NOMO-1 treated with dmso at 0.1 percent for 144 hours (cell line): ENCODE data around the gene SRRM2.

Experiments
- DNase-seq: peaks from one replicate; lab custom pipeline; 2025; ENCODE audit not compliant: unreplicated experiment; lab: John Stamatoyannopoulos, UW

SRRM2 gene

DNA sequence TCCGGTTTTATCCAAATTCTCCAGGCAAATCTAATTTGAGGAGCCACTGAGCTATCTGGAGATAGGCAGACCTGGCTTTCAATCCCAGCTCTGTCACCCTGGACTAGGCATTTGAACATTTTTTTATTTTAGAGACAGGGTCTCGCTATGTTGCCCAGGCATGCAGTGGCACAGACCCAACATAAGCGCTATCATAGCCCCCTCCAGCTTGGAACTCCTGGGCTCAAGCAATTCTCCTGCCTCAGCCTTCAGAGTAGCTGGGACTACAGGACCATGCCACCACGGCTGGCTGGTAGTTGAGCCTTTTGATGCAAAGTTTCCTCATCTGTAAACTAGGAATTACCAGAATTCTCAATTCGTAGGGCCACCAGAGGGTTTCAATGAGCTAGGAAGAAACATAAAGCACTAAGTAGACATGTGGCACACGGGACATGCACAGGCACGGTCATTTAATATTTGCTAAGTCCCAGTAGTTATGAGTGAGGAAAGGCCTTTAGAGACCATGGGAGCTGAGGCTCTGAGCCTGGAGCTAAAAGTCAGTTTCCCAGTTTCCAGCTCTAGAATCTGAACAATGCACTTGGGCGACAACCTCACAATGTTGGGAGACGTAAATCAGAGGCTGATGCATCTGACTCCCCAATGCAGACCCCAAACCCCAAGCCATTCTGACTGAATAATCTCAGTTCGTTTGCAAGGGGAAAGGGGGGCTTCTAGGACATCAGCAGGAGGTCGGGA is 23.5 kb downstream of the SRRM2 start:
- DNase-seq = no peak

DNA sequence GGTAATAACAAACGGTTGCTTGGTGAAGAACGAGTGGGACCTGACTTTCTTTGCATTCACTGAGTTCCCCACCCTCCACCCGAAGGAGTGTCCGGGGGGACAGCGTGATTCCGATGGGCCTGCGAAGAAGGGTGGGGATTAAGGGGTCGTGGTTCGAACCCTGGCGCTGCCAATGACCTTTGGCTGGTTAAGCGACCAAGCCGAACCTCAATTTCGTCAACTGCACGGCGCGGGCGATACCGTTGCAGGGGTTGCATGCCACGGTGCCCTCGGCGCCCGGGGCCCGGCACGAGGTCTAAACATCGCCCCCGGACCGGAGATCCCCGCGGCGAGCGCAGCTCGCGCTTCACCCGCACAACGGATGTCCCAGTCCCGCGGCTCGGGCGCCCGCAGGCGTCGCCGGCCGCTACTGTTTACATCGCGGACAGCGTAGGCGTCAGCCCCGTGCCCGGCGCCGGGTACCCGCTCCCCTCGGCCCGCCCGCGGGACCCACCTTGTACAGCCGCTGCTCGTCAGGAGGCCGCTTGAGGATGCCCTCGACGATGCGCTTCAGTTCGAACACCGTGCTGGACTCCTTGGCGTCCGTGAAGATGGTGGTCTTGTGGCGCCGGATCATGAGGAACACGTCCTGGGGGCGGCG is 24.2 kb downstream of the SRRM2 start:
- DNase-seq = no peak

DNA sequence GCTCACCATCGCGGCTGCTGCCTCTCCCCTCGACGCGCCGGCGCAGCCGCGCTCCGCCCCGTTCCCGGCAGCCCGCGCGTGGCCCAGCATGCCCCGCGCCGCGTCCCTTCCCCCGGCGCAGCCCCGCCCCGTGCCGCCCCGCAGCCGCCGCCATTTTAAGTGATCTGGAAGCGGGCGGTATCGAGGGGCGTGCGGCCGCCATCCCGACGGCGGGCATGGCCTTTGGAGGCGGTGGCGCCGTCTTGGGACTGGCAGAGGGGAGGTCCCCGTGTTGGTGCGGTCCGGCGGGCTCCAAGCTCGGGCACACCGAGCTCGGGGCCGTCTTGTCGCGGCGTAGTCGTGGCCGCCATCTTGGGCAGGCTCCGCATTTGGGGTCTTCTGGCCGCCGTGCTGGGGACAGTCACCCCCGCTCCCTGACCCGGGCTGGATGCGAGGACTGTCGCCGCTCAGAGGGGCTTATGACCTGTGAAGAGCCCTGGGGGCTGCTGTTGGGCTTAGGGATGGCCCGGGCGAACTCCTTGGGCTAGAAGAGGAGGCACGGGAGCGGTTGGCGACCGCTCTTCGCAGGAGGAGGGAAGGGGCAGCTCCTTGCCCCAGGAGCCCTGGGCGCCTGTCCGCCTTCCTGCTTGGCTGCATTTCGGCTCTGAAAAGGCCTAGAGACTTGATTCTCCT is 24.9 kb downstream of the SRRM2 start, which contains the start of gene ELOB:
TSS of gene ELOB (minus strand) at position 50 of the 672 bp plus-strand sequence. CDS start at position 9, 41 bp downstream.
- peak; percentile 69 for DNase-seq

DNA sequence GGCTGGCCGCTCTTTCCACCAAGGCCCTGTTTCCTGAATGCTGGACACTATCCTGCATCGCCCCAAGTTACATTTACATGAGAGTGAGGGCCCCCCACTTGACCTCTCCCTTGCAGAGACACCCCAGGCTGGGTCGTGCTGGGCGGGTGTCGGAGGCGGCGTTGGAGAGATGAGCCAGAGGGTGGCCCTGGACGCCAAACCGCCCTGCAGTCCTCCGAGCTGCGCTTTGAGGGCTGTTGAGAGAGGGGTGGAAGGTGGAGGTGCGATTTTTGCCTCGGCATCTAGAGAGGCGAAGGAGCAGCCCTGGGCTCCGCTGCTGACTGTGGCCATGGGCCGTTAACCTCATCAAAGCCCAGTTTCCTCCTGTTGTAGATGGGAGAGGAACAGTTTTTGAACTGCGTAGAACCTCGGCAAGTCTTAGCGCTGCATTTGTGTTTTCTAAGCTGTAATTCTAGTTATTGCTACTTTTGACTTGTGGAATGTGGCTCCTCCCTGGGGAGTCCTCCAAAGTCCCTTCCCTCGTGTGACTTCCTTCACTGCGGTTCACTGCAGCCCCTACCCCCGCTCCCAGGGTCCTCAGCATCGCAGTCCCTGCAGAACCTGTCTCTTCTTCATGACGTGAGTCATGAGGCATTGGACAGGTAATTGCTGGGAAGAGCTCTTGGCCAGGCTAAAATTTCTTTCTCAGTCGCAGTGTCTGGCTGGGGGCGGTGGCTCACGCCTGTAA is 25.6 kb downstream of the SRRM2 start:
- no peak for DNase-seq

DNA sequence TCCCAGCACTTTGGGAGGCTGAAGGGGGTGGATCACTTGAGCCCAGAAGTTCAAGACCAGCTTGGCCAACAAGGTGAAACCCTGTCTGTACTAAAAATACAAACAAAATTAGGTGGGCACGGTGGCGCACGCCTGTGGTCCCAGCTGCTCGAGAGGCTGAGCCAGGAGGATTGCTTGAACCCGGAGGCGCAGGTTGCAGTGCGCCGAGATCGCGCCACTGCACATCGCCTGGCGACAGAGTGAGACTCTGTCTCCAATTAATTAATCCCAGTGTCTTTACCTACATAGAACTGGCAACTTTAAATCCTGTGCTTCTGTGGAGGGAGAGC is 26.2 kb downstream of the SRRM2 start:
- DNase-seq = no peak

DNA sequence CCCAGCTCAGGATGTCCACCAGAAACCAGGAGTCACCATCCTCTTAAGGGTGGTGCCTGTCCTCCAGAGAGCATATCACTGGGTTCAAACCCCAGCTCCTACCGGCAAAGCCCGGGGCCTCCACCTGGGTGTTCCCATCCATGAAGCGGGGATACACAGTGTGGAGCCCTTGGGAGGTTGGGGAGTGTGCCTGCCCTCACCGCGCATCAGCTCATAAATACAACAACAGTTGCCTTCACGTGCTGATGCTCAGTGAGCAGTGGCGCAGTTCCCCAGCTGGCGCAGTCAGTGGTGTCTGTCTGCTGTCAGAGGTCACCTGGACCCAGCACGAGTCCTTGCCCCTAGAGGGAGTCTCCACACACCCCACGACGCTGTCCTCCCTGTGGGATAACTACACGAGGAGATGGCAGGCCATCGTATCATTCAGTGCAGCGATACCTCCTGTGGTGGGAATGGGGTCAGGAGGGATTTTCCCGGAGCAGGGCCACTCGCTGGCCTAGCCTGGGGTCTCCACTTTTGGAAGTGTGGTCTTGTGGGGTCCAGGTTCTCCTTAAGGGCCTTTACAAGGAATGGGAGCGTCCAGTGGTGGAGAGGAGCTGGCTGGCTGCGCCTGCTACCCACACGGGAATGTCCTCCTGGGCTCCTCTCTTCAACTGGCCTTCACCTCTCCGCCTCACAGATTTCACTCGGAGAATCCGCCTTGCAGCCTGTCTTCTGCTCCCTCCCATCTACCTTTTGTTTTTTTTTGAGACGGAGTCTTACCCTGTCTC is 26.9 kb downstream of the SRRM2 start:
- DNase-seq = no peak

DNA sequence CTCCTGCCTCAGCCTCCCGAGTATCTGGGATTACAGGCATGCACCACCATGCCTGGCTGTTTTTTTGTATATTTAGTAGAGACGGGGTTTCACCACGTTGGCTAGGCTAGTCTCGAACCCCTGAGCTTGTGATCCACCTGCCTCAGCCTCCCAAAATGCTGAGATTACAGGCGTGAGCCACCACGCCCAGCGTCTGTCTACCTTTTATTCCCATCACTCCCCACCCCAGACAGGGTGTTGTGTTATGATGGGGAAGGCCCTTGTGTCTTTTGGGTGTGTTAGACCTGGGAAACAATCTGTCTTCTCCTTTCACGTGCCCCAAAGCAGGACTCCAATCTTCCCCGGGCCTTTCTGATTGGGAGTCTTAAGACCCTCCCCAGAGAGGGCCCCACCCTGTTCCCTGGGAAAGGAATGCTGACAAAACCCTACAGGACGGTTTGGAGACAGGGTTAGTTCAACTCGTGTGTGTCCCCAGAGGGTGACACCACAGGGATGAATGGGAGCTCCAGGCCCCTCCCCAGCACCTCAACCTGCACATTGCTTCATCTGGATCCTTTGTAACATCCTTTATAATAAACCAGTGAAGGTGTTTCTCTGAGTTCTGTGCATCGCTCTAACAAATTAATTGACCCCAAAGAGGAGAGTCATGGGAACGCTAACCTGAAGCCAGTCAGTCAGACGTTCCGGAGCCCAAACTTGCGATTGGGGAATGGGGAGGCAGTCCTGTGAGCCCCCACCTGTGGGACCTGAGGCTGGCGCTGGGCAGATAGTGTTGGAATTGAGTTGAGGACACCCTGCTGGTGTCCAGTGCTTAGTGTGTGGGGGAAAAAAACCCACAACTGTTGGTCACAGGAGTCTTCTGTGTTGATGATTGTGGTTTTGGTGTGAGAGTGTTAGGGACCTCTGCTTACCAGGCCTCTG is 27.8 kb downstream of the SRRM2 start:
- no peak for DNase-seq

DNA sequence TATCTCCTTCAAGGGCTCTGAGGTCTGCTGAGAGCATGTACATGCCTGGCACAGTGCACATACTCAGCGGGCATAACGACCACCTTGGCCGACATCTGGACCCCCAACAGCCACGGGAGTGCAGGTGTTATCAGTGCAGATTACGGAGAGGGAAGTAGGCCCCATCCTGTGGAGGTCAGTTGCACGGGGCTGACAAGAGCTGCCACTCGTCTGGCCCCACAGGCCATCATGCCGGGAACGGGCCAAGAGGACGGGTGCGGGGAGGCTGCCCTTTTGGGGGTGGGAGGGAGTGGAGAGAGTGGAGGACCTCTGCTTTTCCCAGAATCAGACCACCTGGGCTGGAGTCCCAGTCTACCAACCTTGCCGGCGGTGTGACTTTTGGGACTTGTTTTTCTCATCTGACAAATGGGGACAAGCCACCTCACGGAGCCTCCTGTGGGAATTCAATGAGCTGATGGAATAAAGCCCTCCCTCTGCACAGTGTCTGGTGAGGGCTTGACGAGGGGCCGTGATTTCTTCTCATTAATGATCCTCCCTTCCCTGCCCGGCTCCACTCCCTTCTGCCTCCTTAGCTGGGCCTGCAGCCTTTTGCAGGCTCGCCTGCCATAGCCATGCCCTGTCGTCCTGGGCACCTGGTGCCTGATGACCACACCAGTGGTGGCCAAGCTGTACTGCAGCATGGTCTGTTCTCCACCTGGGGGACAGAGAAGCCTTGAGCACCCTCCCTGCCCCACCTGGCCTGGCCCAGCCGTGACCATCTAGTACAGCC is 30.3 kb downstream of the SRRM2 start:
- DNase-seq = no peak

DNA sequence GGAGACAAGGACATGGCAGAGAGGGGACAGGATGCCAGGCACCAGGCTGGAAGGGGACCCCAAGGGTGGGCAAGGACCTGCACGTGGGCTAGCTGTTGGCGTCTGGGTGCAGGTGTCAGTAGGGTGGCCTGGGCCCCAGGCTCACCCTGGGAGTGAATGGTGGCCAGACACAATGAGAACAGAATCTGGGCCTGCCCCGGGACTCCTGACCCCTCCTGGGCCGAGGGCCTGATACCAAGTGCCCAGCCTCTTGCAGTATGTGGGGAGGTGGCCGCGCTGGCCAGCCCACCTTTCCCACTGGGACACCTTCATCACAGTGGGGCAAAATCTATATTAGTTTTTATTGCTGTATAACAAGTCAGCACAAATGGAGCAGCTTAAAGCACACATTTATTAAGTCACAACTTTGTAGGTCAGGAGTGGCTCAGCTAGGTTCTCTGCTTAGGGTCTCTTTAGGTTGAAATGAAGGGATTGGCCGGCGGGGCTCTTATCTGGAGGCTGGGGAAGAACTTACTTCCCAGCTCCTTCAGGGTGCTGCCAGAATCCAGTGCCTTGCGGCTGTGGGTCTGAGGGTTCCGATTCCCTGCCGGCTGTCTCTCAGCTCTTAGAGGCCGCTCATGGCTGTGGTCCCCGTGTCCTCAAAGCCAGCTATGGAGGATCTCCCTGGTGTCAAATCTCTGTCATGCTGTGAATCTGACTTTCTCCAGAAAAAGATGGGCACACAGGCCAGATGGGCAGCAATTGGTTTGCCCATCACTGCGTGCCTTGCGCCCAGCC is 31.3 kb downstream of the SRRM2 start:
- no peak for DNase-seq

DNA sequence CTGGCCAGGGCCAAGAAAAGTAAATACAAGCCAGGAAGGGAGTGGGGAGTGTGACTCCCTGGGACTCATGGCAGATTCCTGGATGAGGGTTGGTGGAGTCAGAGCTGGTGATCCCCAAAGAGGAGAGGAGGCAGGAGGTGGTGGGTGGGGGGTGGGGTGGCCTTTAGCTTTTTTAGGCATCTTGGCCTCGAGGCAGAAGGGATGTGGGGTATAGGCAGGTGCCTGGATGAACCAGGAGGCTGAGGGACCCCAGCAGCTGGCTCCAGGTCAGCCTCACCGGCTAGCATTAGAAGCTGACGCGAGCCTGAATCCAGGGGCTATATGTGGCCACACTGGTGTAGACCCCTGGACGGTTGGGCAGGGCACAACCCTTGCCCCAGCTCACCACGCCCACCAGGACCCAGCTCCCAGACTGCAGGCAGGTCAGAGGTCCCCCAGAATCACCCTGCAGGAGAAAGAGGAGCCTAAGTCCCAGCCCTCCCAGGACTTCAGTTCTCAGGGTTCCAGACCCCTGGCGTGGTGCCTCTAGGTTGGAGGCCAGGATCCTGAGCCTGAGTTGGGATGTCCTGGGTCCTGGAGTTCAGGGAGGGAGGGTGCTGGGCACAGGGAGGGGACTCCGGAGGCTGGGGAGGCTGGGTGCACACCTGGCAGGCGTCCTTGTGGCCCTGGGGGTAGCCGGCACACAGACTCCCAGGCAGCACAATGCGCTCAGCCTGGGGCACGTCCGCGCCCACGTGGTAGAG is 32.1 kb downstream of the SRRM2 start:
- no peak for DNase-seq

DNA sequence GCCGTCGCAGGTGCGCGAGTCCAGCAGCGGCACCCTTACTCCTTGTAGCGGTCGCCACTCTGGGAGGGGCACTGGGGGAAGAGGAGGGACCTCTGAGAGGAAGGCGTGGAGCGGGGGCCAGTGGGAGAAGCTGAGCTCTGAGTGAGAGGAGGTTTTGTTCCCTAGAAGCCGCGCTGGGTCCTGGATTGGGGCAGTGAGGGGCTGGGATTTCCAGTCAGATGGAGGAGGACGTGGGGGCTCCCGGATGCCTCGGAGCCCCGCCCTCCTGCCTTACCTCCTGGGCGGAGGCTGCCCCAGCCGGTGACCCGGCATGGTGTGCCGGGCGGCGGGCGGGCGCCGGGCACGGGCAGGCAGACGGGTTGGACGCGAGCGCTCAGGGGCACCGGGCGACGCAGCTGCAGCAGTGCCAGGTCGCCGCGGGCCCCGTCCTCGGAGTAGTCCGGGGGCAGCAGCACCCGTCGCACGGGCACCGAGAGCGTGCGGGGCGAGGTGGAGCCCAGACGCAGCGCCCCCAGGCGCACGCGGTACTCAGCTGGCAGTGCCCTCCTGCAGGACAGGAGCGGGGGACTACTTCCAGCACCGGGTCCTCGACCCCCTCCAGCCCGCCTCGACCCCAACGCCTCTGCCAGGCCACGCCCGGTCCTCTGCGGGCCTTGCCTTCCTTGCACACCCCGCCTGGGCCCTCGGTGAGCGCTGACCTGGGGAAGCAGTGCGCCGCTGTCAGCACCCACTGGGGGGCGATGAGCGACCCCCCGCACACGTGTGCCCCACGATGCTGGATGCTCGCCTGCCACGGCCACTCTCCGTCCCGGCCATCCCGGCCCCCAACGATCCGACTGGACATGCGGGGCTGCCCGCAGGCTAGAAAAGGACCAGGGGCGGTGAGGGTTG is 32.9 kb downstream of the SRRM2 start:
- no peak for DNase-seq

DNA sequence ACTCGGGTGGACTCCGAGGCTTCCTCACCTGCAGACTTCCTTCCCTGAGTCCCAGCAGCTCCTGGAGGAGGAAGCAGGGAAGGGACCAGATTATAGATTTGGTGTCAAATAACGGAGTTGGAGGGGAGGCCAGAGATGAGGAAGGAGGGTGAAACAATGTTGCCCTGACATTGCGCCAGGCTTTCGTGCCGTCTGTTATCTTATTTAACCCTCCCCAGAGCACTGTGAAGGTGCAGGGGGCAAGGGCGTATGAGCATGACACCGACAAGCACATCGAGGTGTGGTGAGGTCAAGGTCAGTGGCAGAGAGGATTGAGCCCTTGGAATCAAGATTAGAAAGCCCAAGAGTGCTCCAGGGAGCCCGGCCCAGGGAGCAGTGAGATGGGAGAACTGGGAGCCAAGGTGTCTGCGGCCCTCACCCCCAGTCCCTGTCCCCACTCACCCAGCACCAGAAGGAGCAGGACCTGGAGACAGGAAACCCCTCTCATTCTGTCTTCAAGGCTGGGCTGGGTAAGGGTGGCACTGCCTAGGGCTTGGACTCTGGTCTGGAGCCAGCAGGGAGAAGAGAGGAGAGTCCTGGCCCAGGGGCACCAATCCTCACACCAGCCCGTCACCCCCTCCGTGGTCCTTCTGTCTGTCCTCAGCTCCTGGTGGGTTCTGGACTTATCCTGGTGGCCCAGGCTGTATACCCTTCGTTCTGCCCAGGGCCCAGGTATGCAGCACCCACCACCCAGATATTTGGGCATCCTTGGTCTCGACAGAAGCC is 33.8 kb downstream of the SRRM2 start:
- DNase-seq = no peak

DNA sequence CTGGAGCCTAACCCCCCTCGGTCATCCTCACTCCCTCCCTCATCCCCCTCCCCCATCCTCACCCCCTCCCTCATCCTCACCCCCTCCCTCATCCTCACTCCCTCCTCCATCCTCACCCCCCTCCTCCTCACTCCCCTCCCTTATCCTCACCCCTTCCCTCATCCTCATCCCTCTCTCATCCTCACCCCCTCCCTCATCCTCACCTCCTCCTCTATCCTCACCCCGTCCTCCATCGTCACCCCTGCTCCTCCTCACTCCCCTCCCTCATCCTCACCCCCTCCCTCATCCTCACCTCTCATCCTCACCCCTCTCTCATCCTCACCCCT is 34.4 kb downstream of the SRRM2 start:
- DNase-seq = no peak

DNA sequence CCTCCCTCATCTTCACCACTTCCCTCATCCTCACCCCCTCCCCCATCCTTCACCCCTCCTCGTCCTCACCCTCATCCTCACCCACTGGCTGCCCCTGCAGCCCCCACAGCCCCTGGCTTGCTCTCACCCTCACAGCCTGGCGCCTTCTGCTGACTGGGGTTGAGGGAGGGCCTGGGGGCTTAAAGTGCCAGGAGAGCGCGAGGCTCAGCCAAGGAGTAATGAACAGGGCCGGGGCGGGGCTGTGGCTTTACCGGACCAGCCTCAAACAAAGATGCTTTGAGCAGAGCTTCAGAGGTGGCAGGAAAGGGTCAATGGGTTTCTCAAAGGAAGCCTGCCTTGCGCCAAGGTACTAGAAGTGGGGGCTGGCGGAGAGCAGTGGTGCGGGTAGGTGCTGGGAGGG is 35.0 kb downstream of the SRRM2 start, which contains the start of gene PRSS33:
TSS of gene PRSS33 (minus strand) at position 155 of the 400 bp plus-strand sequence. CDS start 1,013 bp downstream, outside the sequence.
- DNase-seq = no peak

DNA sequence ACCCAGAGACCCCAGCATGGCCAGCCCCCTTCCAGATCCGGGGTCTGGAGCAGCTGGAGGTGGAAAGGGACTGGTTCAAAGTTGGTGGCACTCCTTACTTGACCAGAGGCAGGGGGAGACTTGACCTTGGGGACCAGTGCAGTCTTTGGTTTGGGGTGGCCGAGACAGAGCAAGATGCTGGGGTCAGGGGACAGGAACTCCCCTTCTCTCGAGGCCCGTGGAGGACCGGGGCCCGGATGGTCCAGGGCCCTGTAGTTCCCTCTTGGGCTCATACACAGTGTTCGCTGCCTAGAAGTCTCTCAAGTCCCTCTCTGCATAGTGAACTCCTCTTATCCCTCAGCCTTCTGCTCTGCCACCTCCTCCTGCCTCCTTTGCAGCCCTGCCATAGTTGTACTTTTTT is 35.5 kb downstream of the SRRM2 start:
- no peak for DNase-seq

DNA sequence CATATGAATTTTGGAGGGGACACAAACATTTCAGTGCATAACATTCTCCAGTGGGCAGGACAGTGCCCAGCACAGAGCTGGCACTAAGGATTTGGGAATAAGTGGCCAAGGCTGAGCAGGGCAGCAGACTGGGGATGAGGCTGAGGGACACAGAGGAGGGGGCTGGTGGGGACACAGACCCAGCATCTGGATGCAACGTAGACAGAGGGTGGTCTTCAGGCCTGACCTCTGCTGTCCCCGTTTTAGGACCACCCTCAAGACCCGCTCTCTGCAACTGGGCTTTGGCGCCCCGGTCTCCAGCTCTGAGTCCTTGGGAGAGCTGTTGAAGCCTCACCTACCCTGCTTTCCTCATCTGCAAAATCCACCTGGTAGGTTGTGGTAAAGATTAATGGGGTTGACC is 38.2 kb downstream of the SRRM2 start:
- no peak for DNase-seq
